SW480 (cell line): ENCODE measurements around the gene TNIK.

Experiments used
- DNase-seq: peaks from one replicate; pipeline ENCODE4 v3.0.0-alpha.2; 2016; ENCODE audit warnings: low spot score

TNIK gene

GRCh38 chr3:171417137-171417536 is 43.1 kb downstream of the TNIK start:
- no peak for DNase-seq

GRCh38 chr3:171416666-171417065 is 43.5 kb downstream of the TNIK start:
- DNase-seq: no peak

GRCh38 chr3:171416061-171416460 is 44.1 kb downstream of the TNIK start:
- DNase-seq: no peak

- peak; percentile 20 for DNase-seq
Observed at GRCh38 chr3:171415070-171415469, 45.1 kb downstream of the TNIK start.

GRCh38 chr3:171412473-171412872 is 47.7 kb downstream of the TNIK start:
- no peak for DNase-seq

- DNase-seq: no peak
Observed at GRCh38 chr3:171412054-171412453, 48.2 kb downstream of the TNIK start.

- DNase-seq: no peak
Observed at GRCh38 chr3:171410186-171410585, 50.0 kb downstream of the TNIK start.

GRCh38 chr3:171407759-171408158 is 52.4 kb downstream of the TNIK start:
- DNase-seq: peak; percentile 15

GRCh38 chr3:171404376-171404967 is 55.7 kb downstream of the TNIK start:
- no peak for DNase-seq

GRCh38 chr3:171402281-171402680 is 57.9 kb downstream of the TNIK start:
- no peak for DNase-seq

- no peak for DNase-seq
Observed at GRCh38 chr3:171401432-171401831, 58.8 kb downstream of the TNIK start.

GRCh38 chr3:171399842-171400241 is 60.4 kb downstream of the TNIK start:
- DNase-seq: no peak

GRCh38 chr3:171398343-171398742 is 61.9 kb downstream of the TNIK start:
- DNase-seq: no peak

GRCh38 chr3:171397089-171397488 is 63.1 kb downstream of the TNIK start:
- no peak for DNase-seq

- DNase-seq: no peak
Observed at GRCh38 chr3:171396048-171396447, 64.2 kb downstream of the TNIK start.

GRCh38 chr3:171393032-171393744 is 67.0 kb downstream of the TNIK start:
- DNase-seq: no peak

- no peak for DNase-seq
Observed at GRCh38 chr3:171391432-171391831, 68.8 kb downstream of the TNIK start.

GRCh38 chr3:171390051-171390941 is 69.9 kb downstream of the TNIK start:
- no peak for DNase-seq

GRCh38 chr3:171389491-171389890 is 70.7 kb downstream of the TNIK start:
- no peak for DNase-seq

- DNase-seq: no peak
Observed at GRCh38 chr3:171388527-171388926, 71.7 kb downstream of the TNIK start.

- DNase-seq: no peak
Observed at GRCh38 chr3:171387062-171387461, 73.1 kb downstream of the TNIK start.

- DNase-seq: no peak
Observed at GRCh38 chr3:171385086-171385485, 75.1 kb downstream of the TNIK start.
